Type B pancreatic cell (in vitro differentiated cells): ENCODE data around the gene SYNCRIP. TPM values are rescaled to one million over a fixed set of nuclear protein-coding genes. Genes with fewer than 3 reads are reported as not detected.
"Not testable (repeated sequence)": the region's sequence is repeated elsewhere in the genome, so short reads cannot be mapped to it uniquely, and the experiment has no call there.

ENCODE experiments used
- DNase-seq: peaks from one replicate; pipeline ENCODE4 v3.0.0; 2021; ENCODE audit warnings: mixed read lengths; ENCODE audit not compliant: unreplicated experiment; ENCODE audit errors: extremely low spot score
- H3K27ac Mint-ChIP-seq: 2 replicates; pipeline ENCODE4 v1.8.0; 2021; ENCODE audit warnings: mild to moderate bottlenecking, mixed read lengths
- H3K27me3 Mint-ChIP-seq: 2 replicates; pipeline ENCODE4 v1.8.0; 2021; ENCODE audit warnings: mixed read lengths
- H3K36me3 Mint-ChIP-seq: 2 replicates; pipeline ENCODE4 v1.8.0; 2021; ENCODE audit warnings: mixed read lengths
- H3K4me1 Mint-ChIP-seq: one replicate; pipeline ENCODE4 v1.8.0; 2021; ENCODE audit warnings: mixed read lengths; ENCODE audit not compliant: unreplicated experiment
- H3K4me3 Mint-ChIP-seq: 2 replicates; pipeline ENCODE4 v1.8.0; 2021; ENCODE audit warnings: mild to moderate bottlenecking, mixed read lengths
- H3K9me3 Mint-ChIP-seq: 2 replicates; pipeline ENCODE4 v1.8.0; 2021; ENCODE audit warnings: mixed read lengths
- total RNA-seq: library from RNA; stranded (reverse); gene quantifications from 2 replicates; pipeline ENCODE4 v1.2.1, GENCODE V29; 2021; ENCODE audit warnings: low replicate concordance
- TF ChIP-seq, protein P1 (sequence below): fragments of 200-600 bp; sonication (generic); conservative IDR thresholded peaks from 2 replicates; pipeline ENCODE4 v1.5.0; 2021; ENCODE audit warnings: antibody characterized with exemption, mild to moderate bottlenecking

SYNCRIP gene
- total RNA-seq, 1 donor from 2014 or later, result 117 TPM

DNA sequence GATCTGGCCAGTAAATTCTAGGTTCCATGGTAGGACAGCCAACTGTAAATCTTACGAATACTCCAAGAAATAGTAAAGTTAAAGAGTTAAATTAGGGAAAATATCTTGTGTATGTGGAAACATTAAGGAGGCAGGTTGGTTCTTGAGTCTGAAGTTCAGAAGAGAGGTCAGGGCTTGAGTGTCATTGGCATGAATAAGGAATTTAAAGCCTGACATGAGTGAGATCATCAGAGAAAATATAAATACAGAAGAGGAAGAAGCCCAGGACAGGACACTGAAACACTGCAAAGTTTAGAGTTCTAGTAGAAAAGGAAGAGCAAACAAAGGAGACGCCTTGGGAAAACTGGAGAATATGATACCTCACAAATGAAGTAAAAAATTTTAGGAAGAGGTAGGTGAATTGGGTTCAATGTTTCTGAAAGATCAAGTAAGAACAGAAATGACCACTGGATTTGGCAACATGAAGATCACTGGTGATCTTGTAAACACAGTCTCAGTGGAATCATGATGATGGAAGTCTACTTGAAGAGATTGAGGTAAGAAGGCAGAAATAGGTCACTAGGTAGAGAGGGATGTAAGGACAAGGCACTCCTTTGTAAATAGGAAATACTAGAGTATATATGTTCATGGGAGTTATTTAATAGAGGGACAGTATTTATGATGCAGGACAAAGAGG, 41.6 kb upstream of the SYNCRIP start:
- TF ChIP-seq, protein P1, sequence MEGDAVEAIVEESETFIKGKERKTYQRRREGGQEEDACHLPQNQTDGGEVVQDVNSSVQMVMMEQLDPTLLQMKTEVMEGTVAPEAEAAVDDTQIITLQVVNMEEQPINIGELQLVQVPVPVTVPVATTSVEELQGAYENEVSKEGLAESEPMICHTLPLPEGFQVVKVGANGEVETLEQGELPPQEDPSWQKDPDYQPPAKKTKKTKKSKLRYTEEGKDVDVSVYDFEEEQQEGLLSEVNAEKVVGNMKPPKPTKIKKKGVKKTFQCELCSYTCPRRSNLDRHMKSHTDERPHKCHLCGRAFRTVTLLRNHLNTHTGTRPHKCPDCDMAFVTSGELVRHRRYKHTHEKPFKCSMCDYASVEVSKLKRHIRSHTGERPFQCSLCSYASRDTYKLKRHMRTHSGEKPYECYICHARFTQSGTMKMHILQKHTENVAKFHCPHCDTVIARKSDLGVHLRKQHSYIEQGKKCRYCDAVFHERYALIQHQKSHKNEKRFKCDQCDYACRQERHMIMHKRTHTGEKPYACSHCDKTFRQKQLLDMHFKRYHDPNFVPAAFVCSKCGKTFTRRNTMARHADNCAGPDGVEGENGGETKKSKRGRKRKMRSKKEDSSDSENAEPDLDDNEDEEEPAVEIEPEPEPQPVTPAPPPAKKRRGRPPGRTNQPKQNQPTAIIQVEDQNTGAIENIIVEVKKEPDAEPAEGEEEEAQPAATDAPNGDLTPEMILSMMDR, result no peak
- DNase-seq, result no peak
- no peaks in the 10 kb centered on the region for H3K27me3 Mint-ChIP-seq
- no peak overlapping the region for H3K4me3 Mint-ChIP-seq
- H3K27ac Mint-ChIP-seq, result no peak overlapping the region
- no peaks in the 10 kb centered on the region for H3K9me3 Mint-ChIP-seq
- no peaks in the 10 kb centered on the region for H3K36me3 Mint-ChIP-seq
- peaks cover 5% of the 10 kb centered on the region for H3K4me1 Mint-ChIP-seq

DNA sequence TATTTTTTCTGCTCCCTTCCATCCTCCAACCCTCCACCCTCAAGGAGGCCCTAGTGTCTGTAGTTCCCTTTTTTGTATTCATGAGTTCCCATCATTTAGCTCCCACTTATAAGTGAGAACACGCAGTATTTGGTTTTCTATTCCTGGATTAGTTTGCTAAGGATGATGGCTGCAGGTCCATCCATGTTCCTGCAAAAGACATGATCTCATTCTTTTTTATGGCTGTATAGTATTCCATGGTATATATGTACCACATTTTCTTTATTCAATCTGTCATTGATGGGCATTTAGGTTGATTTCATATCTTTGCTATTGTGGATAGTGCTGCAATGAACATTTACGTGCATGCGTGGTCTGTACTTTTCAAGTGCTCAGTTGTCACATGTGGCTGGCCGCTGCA, 39.2 kb upstream of the SYNCRIP start:
- H3K9me3 Mint-ChIP-seq, H3K36me3 Mint-ChIP-seq: not testable (repeated sequence)

DNA sequence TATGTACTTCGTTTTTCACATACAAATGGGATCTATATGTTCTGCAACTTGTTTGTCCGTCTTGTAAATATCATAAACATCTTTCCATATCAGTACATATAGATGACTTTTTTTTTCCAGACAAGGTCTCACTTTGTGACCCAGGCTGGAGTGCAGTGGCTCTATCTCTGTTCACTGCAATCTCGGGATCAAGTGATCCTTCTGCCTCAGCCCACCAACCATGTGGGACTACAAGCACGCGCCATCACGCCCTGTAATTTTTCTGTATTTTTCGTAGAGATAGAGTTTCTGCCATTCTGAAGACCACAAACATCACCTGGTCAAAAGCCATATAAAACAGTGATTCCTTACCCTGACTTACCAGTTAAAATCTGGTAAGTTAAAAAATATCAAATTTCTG, 37.7 kb upstream of the SYNCRIP start:
- TF ChIP-seq, protein P1, result no peak
- Mint-ChIP-seq H3K9me3 (no peaks in the 10 kb centered on the region), H3K4me3 (peak overlapping the region; percentile 99), H3K27me3 (peaks cover 5% of the 10 kb centered on the region), H3K4me1 (peaks cover 19% of the 10 kb centered on the region), H3K36me3 (peaks cover 23% of the 10 kb centered on the region), H3K27ac (no peak overlapping the region)
- no peak for DNase-seq

More for the DNA sequence above, 39.2 kb upstream of the SYNCRIP start:
- not testable (repeated sequence) for DNase-seq, H3K27me3 Mint-ChIP-seq, H3K4me1 Mint-ChIP-seq, H3K4me3 Mint-ChIP-seq, H3K27ac Mint-ChIP-seq

DNA sequence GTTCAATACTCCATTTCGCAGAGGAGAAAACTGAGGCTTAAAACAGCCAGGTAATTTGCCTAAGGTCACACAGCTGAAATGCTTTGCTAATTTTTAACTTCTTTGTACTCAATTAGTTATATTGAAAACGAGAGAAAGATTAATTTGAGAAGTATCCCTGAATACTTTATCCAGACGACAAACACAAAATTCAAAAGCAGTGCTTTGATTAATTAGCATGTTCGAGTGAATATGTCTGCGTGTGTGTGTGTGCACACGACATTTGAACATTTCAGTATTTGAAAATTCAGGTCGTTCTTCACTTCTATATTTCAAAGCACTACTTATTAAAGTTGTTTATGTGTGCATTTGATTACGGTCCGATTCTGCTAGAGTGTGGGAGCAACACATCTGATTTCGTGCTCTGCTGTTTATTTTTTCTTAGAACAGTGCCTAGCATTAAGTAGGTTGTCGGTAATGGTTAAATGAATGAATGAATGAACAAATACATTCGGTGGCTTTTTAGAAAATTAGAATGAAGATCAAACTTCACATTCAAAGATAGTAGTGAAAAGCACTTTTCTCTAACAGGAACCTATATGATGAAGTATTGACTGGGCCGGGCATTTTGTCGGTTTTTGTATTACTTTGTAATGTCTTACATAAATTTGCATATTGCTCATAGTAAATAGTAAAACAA, 36.9 kb upstream of the SYNCRIP start:
- Mint-ChIP-seq H3K36me3 (peaks cover 24% of the 10 kb centered on the region), H3K4me3 (peak overlapping the region; percentile 99)

DNA sequence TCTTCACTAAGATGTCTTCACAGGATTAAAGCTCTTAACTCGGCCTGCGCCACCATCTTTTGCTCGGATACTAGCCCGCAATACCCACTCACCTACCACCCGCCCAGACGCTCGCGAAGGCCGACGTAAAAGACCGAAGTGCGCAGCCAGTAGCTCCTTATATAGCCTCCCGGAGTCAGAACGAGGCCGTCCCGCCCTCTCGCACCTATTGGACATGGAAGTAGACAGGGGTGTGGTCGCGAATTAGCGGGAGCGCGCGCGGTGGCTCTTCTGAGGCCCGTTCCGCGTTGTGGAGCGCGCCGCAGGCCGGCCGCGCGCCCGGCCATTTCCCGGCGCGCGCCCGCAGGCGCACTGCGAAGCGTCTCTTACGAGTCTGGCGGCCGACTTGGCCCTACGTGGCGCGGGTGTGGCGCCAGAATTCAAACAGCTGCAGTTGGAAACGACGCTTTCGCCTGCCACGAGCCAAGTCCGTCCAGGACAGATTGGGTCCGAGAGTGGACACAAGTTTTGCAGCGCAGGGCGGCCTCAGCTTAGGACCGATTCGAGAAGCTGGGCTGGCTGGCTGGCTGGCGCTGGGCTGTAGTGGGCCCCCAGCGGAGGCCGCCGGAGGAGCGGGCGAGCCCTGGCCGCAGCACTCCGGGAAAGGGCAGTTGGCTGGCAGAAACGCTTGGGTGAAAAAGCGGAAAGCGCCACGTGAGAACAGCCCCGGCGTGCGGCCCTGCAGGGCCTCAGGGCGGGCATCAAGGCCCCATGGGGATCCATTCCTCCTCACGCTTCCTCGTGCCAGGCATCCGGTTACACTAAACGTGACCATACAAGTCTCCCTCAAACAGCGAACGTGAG, 36.1 kb upstream of the SYNCRIP start:
- H3K4me1 Mint-ChIP-seq, result peaks cover 27% of the 10 kb centered on the region
- DNase-seq, result peak; percentile 98
- TF ChIP-seq, protein P1, result peak; percentile 40
- H3K27me3 Mint-ChIP-seq, result peaks cover 5% of the 10 kb centered on the region
- peaks cover 29% of the 10 kb centered on the region for H3K36me3 Mint-ChIP-seq
- H3K4me3 Mint-ChIP-seq, result peak overlapping the region; percentile 99
- no peaks in the 10 kb centered on the region for H3K9me3 Mint-ChIP-seq
- peak overlapping the region; percentile 99 for H3K27ac Mint-ChIP-seq

More for the DNA sequence above, 36.9 kb upstream of the SYNCRIP start:
- no peaks in the 10 kb centered on the region for H3K9me3 Mint-ChIP-seq
- peaks cover 5% of the 10 kb centered on the region for H3K27me3 Mint-ChIP-seq
- H3K4me1 Mint-ChIP-seq, result peaks cover 24% of the 10 kb centered on the region
- DNase-seq, result no peak
- peak overlapping the region; percentile 99 for H3K27ac Mint-ChIP-seq
- TF ChIP-seq, protein P1, result no peak
